OCI-LY7 (cell line): Measurements from ENCODE around the gene PAXX. TPM values are rescaled to one million over a fixed set of nuclear protein-coding genes. Genes with fewer than 3 reads are reported as not detected.

Experiments used
- BruUV-seq: library from RNA; stranded (reverse); fragments of 400-500 nt; replicated peaks from 2 replicates; lab custom pipeline; 2021; lab: Mats Ljungman, UMichigan
- CTCF ChIA-PET: fragments of 300-600 bp; sonication (Branson Sonifier 250); formaldehyde crosslinking; loops from one replicate; lab custom pipeline; 2022; ENCODE audit warnings: antibody characterized with exemption; ENCODE audit not compliant: unreplicated experiment; lab: Charles Lee
- POLR2A ChIA-PET: fragments of 300-600 bp; sonication (Branson Sonifier 250); formaldehyde crosslinking; loops from one replicate; lab custom pipeline; 2022; ENCODE audit warnings: antibody characterized with exemption; lab: Charles Lee
- DNase-seq: peaks from one replicate; pipeline ENCODE4 v3.0.0-alpha.2; 2015; ENCODE audit warnings: low spot score
- H2AFZ ChIP-seq: fragments of 200-600 bp; sonication (generic), shearing (Covaris generic); 2 replicates; pipeline ENCODE4 v1.6.1; 2014; ENCODE audit warnings: mild to moderate bottlenecking, antibody characterized with exemption, low read length, moderate library complexity
- H3K27ac ChIP-seq: fragments of 200-600 bp; sonication (generic); 2 replicates; pipeline ENCODE4 v1.5.1; 2014; ENCODE audit warnings: mixed run types, low read depth, mild to moderate bottlenecking, moderate library complexity, low read length, inconsistent platforms; ENCODE audit not compliant: poor library complexity, severe bottlenecking
- H3K36me3 ChIP-seq: fragments of 200-600 bp; sonication (generic); 2 replicates; pipeline ENCODE4 v1.6.1; 2014; ENCODE audit warnings: mild to moderate bottlenecking, antibody characterized with exemption, low read length, moderate library complexity, mixed read lengths; ENCODE audit not compliant: insufficient read depth
- H3K4me1 ChIP-seq: fragments of 200-600 bp; sonication (generic); 2 replicates; pipeline ENCODE4 v1.5.1; 2014; ENCODE audit warnings: mild to moderate bottlenecking, low read length; ENCODE audit not compliant: insufficient read depth, poor library complexity, severe bottlenecking
- H3K4me2 ChIP-seq: fragments of 200-600 bp; sonication (generic); 2 replicates; pipeline ENCODE4 v1.6.1; 2014; ENCODE audit warnings: mild to moderate bottlenecking, low read length
- H3K4me3 ChIP-seq: fragments of 200-600 bp; sonication (generic); 2 replicates; pipeline ENCODE4 v1.5.1; 2014; ENCODE audit warnings: mild to moderate bottlenecking, low read depth, low read length; ENCODE audit not compliant: poor library complexity, severe bottlenecking
- H3K79me2 ChIP-seq: fragments of 200-600 bp; sonication (generic); 2 replicates; pipeline ENCODE4 v1.6.1; 2016; ENCODE audit warnings: low read depth, mild to moderate bottlenecking, low read length, moderate library complexity, mixed read lengths; ENCODE audit not compliant: insufficient read depth
- H3K9me2 ChIP-seq: fragments of 200-600 bp; sonication (generic); 2 replicates; pipeline ENCODE4 v1.6.1; 2016; ENCODE audit warnings: mild to moderate bottlenecking, low read length, mixed read lengths; ENCODE audit not compliant: insufficient read depth
- H3K9me3 ChIP-seq: fragments of 200-600 bp; sonication (generic); 2 replicates; pipeline ENCODE4 v1.6.1; 2014; ENCODE audit warnings: mild to moderate bottlenecking, mixed run types, low read length, mixed read lengths
- H4K20me1 ChIP-seq: fragments of 200-600 bp; sonication (generic); 2 replicates; pipeline ENCODE4 v1.6.1; 2014; ENCODE audit warnings: mild to moderate bottlenecking, antibody characterized with exemption, low read length, moderate library complexity, mixed read lengths; ENCODE audit not compliant: insufficient read depth
- EZH2phosphoT487 ChIP-seq: fragments of 200-600 bp; sonication (generic); IDR thresholded peaks from 2 replicates; pipeline ENCODE4 v1.6.1; 2018; ENCODE audit warnings: low read depth, borderline replicate concordance, mild to moderate bottlenecking, mixed run types, antibody characterized with exemption, low read length, moderate library complexity, mixed read lengths
- intact Hi-C: fragments of 100-400 bp; cut with micrococcal nuclease; formaldehyde crosslinking; loops from one replicate; pipeline ENCODE4 v1.10.0; 2022; ENCODE audit not compliant: unreplicated experiment
- total RNA-seq, 2 experiments: library from RNA; depleted of rRNA in 1 of 2; stranded (reverse); fragments of >200 nt in 1 of 2; shearing (Covaris generic) in 1 of 2; gene quantifications; 2 replicates each; pipeline ENCODE4 v1.2.3, GENCODE V29; 2014 to 2022
- TF ChIP-seq, protein P1 (sequence below): fragments of 200-600 bp; sonication (generic); conservative IDR thresholded peaks from 2 replicates; pipeline ENCODE4 v1.5.1; 2014; ENCODE audit warnings: mild to moderate bottlenecking, antibody characterized with exemption, low read length, moderate library complexity, mixed read lengths

PAXX gene
- total RNA-seq, 2 experiments from 2014 or later, result 45.7 to 63.5 TPM

DNA sequence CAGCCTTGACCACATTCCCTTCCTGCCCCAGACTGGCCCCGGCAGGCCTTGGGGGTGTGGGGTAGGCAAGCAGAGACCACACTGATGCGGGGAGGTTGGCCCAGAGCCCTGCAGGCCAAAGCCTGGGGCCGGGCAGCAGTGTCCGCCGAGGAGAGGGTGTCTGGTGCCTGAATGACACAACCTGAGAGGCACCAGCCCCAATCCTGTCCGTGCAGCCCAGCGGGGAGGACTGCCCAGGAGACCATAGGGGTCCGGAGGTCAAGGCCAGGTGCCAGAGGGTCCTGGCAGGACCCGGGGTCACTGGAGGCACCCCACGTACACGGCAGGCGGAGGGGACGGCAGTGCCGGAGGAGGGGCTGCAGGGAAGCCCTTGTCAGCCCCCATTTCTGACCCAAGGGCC lies 20.5 kb upstream of the PAXX start:
- no peaks in the 10 kb centered on the region for H3K9me3 ChIP-seq
- no peaks in the 10 kb centered on the region for H4K20me1 ChIP-seq
- H3K4me2 ChIP-seq, result no peak overlapping the region
- TF ChIP-seq, protein P1, sequence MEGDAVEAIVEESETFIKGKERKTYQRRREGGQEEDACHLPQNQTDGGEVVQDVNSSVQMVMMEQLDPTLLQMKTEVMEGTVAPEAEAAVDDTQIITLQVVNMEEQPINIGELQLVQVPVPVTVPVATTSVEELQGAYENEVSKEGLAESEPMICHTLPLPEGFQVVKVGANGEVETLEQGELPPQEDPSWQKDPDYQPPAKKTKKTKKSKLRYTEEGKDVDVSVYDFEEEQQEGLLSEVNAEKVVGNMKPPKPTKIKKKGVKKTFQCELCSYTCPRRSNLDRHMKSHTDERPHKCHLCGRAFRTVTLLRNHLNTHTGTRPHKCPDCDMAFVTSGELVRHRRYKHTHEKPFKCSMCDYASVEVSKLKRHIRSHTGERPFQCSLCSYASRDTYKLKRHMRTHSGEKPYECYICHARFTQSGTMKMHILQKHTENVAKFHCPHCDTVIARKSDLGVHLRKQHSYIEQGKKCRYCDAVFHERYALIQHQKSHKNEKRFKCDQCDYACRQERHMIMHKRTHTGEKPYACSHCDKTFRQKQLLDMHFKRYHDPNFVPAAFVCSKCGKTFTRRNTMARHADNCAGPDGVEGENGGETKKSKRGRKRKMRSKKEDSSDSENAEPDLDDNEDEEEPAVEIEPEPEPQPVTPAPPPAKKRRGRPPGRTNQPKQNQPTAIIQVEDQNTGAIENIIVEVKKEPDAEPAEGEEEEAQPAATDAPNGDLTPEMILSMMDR, result no peak
- no peak for TF ChIP-seq EZH2phosphoT487
- no TSS peak for BruUV-seq
- intact Hi-C loops, result no loop called here
- H3K36me3 ChIP-seq, result no peaks in the 10 kb centered on the region
- H3K9me2 ChIP-seq, result no peaks in the 10 kb centered on the region
- no peak overlapping the region for H3K4me3 ChIP-seq
- no peak overlapping the region for H3K27ac ChIP-seq
- CTCF ChIA-PET, result no interaction called here
- H3K79me2 ChIP-seq, result no peaks in the 10 kb centered on the region
- POLR2A ChIA-PET, result no interaction called here
- H2AFZ ChIP-seq, result no peak overlapping the region
- no peaks in the 10 kb centered on the region for H3K4me1 ChIP-seq
- DNase-seq, result no peak

DNA sequence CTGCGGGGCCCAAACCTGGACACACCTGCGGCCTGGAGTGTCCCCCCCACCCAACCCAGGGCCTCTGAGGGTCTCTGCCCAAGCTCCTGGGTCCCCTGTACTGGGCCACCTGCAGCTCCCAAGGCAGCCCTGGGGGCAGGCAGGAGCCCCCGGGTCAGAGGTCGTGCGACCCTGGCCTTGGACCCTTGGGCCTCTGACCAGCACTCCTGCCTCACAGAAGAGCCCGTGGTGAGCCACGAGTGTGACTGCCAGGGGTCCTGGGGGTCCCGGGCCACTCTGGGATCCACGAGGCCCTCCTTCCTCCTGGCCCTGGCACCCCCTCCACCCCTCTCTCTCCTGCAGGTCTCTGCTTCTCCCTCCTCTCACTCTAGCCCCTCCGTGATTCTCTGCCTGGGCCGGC lies 19.9 kb upstream of the PAXX start:
- H3K9me3 ChIP-seq, result no peaks in the 10 kb centered on the region
- DNase-seq, result no peak
- H3K79me2 ChIP-seq, result no peaks in the 10 kb centered on the region
- H3K36me3 ChIP-seq, result no peaks in the 10 kb centered on the region
- ChIA-PET POLR2A (no interaction called here), CTCF (no interaction called here)
- H3K9me2 ChIP-seq, result no peaks in the 10 kb centered on the region
- no peak overlapping the region for H3K4me3 ChIP-seq
- H4K20me1 ChIP-seq, result no peaks in the 10 kb centered on the region
- no peak for TF ChIP-seq EZH2phosphoT487
- TF ChIP-seq, protein P1, result no peak
- intact Hi-C loops, result no loop called here
- no peaks in the 10 kb centered on the region for H3K4me1 ChIP-seq
- no peak overlapping the region for H3K27ac ChIP-seq
- no TSS peak for BruUV-seq
- H3K4me2 ChIP-seq, result no peak overlapping the region
- no peak overlapping the region for H2AFZ ChIP-seq

DNA sequence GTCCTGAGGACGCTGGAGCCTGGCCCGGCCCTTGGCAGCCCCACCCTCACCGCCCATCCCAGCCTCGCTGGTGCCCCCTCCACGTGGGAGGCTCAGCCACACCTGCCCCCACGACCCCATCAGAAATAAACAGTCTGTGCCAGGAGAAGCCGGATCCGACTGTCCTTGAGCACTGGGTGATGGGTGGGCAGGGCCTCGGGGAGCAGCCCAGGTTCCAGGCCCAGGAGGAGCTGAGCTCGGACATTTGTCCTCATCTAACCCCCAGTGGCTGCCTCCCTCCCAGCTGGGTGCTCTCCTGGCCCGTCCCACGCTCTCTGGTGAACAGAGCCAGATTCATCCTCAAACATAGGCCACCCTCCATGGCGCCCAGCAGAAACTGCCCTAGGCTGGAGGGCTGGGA lies 19.5 kb upstream of the PAXX start:
- Histone ChIP-seq H2AFZ (no peak overlapping the region), H3K9me3 (no peaks in the 10 kb centered on the region), H3K4me1 (no peaks in the 10 kb centered on the region), H3K36me3 (no peaks in the 10 kb centered on the region), H3K79me2 (no peaks in the 10 kb centered on the region), H3K4me2 (no peak overlapping the region), H3K4me3 (no peak overlapping the region), H3K9me2 (no peaks in the 10 kb centered on the region), H4K20me1 (no peaks in the 10 kb centered on the region), H3K27ac (no peak overlapping the region)
- TF ChIP-seq EZH2phosphoT487, result no peak
- TF ChIP-seq, protein P1, result no peak
- BruUV-seq, result no TSS peak
- DNase-seq, result no peak
- ChIA-PET POLR2A (no interaction called here), CTCF (no interaction called here)
- intact Hi-C loops, result no loop called here
